Glomerular endothelial cell (primary cell): ENCODE results near the gene TMEM255B. TPM values are rescaled to one million over a fixed set of nuclear protein-coding genes. Genes with fewer than 3 reads are reported as not detected.
"Not testable (repeated sequence)": the region's sequence is repeated elsewhere in the genome, so short reads cannot be mapped to it uniquely, and the experiment has no call there.

Source experiments
- DNase-seq: peaks from one replicate; pipeline ENCODE4 v3.0.0-alpha.2; 2011; ENCODE audit warnings: low read depth, low spot score; ENCODE audit errors: extremely low read depth
- total RNA-seq: library from RNA; depleted of rRNA; stranded (reverse); fragments of >200 nt; gene quantifications from 2 replicates; pipeline ENCODE4 v1.2.3, GENCODE V29; 2015

TMEM255B gene
- total RNA-seq, 1 donor from 2014 or later, result 64.3 TPM

DNA sequence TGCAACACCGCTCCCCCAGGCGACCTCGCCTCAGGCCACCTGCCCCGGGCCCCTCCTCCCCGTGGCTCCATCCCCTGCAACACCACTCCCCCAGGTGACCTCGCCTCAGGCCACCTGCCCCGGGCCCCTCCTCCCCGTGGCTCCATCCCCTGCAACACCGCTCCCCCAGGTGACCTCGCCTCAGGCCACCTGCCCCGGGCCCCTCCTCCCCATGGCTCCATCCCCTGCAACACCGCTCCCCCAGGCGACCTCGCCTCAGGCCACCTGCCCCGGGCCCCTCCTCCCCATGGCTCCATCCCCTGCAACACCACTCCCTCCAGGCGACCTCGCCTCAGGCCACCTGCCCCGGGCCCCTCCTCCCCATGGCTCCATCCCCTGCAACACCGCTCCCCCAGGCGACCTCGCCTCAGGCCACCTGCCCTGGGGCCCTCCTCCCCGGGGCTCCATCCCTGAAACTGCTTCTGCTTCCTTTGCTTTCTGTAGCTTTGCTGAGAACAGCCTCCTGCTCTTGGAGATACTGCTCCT is 71.5 kb downstream of the TMEM255B start:
- DNase-seq, result not testable (repeated sequence)

GRCh38 chr13:113831061-113831460 is 72.0 kb downstream of the TMEM255B start:
- no peak for DNase-seq

GRCh38 chr13:113832205-113832604 is 73.2 kb downstream of the TMEM255B start:
- no peak for DNase-seq

DNA sequence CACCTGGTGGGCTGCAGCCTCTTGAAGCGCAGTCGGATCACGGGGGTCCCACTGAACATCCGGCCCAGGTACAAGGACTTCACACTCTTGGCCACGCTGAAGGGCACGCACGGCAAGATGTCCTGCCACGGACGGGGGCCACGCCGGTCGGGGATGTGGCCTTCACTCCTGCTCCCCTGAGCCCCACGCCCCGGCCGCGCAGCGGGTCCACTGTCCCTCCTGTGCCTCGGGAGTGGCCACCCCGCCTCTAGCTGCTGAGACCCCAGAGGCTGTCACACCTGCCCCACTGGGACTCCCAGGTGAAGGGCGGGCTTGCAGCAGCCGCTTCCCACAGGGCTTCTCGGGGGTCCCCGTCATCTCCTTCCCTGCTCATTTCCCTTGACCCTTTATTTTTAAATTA is 73.6 kb downstream of the TMEM255B start:
- DNase-seq, result no peak

DNA sequence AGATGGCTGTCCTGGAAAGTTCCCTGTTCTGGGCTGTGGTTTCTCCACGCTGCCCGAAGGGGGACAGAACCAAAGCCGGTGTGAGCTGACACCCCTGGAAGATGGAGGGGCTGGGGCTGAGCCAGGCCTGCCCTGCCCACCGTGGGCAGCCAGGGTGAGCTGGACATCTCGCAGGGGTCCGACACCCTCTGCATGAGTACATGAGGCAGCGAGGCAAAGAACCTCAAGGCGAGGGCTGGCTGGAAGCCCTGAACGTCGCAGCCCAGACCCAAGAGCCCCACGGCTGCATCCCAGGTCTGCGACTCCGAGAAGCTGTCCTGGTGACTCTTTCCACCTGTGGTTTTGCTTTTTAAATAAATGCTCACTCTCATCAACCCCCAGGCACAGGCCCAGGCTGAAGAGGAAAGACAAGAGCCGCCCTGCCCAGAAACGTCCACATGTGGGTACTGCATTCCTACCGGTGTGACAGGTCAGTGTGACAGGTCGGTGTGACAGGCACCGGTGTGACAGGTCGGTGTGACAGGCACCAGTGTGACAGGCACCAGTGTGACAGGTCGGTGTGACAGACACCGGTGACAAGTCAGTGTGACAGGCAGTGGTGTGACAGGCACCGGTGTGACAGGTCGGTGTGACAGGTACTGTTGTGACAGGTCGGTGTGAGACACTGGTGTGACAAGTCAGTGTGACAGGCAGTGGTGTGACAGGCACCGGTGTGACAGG is 74.2 kb downstream of the TMEM255B start:
- DNase-seq, result no peak

DNA sequence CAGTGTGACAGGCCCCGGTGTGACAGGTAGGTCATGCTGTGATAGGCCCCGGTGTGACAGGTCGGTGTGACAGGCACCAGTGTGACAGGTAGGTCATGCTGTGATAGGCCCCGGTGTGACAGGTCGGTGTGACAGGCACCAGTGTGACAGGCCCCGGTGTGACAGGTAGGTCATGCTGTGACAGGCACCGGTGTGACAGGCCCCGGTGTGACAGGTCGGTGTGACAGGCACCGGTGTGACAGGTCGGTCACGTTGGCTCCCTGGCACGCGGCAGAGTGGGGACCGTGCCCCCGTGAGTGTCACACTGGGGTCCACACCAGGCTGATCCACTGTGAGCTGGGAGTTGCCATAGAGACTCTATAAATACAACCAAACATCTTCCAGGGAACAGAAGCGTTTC is 75.0 kb downstream of the TMEM255B start:
- DNase-seq, result not testable (repeated sequence)

- DNase-seq, result no peak
These were observed 75.6 kb downstream of the TMEM255B start for GRCh38 chr13:113834496-113835200.

- no peak for DNase-seq
These were observed 76.6 kb downstream of the TMEM255B start for GRCh38 chr13:113835461-113836270.

DNA sequence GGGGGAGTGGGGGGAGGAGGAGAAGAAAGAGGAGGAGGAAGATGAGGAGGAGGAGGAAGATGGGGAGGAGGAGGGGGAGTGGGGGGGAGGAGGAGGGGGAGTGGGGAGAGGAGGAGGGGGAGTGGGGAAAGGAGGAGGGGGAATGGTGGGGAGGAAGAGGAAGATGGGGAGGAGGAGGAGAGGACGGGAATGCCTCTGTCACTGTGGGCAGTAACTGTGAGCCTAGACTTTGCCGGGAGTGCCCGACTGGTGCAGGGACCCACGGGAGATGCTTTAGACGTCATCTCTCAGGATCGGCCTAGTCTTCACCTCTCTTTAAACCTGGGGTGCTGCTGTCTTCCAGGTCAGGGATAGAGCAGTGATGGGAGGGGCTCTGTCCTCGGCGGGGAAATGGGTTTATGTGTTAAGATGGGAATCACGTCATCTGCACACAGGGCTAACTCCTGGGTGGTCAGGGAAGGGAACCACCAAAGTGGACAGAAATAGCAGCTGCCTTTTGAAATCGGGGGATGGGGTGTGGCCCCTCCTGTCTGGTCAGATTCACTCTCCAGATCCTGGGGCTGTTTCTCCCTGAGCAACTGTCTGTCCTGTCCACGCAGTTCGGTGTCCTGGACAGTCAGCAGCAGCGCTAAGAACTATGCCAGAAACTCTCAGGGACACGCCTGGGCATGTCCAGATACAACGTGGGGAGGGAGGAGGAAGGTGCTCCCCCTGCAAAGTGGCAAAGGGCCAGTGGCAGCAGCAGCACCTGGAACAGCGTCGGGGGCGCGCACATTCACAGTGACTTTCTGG is 77.9 kb downstream of the TMEM255B start:
- DNase-seq, result no peak

DNA sequence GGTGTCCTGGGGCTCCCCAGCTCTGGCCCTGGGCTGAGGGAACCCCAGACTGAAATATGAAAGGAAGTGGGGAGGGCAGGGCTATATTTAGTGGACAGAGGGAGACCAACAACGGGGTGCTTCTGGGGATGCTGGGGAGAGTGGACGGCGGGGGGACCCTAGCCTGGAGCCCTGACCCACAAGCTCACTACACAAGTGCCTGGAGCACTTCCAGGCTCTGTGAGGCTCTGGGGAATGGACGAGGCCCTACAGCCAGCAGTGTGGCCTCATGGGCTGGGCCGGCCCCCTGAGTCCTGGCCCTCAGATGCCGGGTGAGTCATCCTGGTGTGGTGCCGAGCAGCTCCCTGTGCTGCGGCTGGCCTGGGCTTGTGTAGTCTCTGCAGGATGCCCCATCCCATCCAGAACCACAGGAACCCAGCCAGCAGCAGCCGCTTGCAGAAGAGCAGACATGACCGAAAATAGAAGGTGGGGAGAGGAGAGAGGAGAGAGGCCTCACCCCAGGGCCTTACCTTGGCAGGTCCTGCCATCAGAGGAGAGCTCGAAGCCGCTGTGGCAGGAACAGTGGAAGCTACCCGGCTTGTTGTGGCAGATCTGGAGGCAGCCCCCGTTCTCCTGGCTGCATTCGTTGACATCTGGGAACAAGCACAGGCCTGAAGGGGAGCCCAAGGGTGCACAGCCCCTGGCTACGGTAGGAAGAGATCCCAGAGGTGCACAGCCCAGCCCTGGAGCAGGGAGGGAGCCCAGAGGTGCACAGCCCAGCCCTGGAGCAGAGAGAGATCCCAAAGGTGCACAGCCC is 78.7 kb downstream of the TMEM255B start:
- DNase-seq, result peak; percentile 39

- DNase-seq, result no peak
These were observed 79.7 kb downstream of the TMEM255B start for GRCh38 chr13:113838711-113839201.

GRCh38 chr13:113839536-113840204 is 80.6 kb downstream of the TMEM255B start:
- DNase-seq, result no peak

- no peak for DNase-seq
These were observed 81.7 kb downstream of the TMEM255B start for GRCh38 chr13:113840541-113841352.

DNA sequence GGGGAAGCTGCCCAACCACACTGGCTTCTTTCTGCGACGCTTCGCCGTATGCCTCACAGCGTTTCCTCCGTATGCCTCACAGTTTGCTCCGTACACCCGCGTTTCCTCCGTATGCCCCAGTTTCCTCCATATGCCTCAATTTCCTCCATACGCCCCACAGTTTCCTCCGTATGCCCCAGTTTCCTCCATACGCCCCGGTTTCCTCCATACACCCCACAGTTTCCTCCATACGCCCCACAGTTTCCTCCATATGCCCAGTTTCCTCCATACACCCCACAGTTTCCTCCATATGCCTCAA is 82.3 kb downstream of the TMEM255B start:
- DNase-seq, result no peak

- DNase-seq, result no peak
These were observed 83.5 kb downstream of the TMEM255B start for GRCh38 chr13:113842336-113843062.

DNA sequence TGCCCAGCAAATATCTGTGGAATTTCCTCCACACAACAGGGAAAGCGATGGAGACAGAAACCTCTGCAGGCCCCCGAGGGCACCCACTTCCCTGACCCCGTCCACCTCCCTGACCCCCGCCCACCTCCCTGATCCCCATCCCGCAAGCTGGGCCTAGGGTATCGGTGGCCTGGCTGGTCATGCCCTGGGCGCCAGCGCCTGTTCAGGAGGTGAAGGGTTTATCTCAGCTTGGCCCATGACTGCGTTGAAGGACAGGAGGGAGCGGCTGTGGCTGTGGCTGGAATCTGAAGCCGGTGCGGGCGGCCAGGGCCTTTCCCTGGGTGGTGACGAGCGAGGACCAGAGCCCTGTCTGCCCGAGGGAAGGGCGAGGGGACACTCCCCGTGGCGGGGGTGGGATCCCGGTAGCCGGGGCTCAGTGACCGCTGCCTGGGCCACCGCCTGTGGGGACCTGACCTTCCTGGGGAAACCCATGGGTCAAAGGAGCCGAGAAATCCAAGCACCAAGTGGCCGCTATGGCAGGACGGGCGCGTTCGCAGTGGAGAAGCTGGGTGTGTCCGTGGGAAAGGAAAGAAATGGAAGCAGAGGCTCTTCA is 84.1 kb downstream of the TMEM255B start:
- DNase-seq, result no peak

DNA sequence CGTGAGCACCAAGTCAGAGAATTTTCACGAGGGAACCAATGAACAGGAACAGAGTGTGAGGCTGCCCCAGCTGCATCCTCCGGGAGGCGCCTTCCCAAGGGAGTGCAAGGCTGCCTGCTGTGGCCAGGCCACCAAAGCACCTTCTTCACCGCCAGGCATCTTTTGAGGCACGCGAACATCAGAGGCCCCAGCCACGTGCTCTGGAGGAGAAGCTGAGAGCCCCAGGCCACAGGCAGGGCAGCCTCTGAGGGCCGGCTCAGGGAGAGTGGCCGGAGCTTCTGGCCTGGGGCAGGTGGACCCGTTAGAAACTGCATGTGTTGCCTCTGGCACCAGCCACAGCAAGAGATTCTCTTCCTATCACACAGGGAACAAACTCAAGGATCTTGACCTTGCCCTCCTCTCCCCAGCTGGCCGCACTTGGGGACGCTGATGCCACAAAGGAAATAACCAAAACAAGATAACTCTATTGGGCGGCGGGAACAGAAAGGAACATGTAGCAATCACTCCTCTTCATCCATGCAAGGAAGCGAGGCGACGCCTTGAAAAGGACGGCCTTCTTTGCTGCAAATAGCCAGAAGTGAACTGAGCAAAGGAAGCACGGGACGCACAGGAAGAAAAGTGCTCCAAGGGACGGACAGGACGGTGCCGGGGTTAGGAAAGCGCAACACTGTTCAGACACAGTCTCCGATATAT is 85.0 kb downstream of the TMEM255B start:
- no peak for DNase-seq
